HG02973 (cell line): ENCODE data around the gene CACNA1S.

Experiments
- ATAC-seq: cut with Tn5 transposase; IDR thresholded peaks from one replicate; pipeline ENCODE4 v1.9.1; 2021; ENCODE audit warnings: moderate library complexity; ENCODE audit not compliant: unreplicated experiment

The CACNA1S gene

GRCh38 chr1:201096041-201096461, 16.2 kb downstream of the CACNA1S start:
- no peak for ATAC-seq

GRCh38 chr1:201095581-201095980, 16.6 kb downstream of the CACNA1S start:
- no peak for ATAC-seq

GRCh38 chr1:201094832-201095231, 17.4 kb downstream of the CACNA1S start:
- no peak for ATAC-seq

GRCh38 chr1:201093962-201094361, 18.3 kb downstream of the CACNA1S start:
- ATAC-seq: no peak

GRCh38 chr1:201093561-201093960, 18.7 kb downstream of the CACNA1S start:
- no peak for ATAC-seq

- ATAC-seq: no peak
Observed at GRCh38 chr1:201092738-201093137, 19.5 kb downstream of the CACNA1S start.

- ATAC-seq: no peak
Observed at GRCh38 chr1:201091256-201091655, 21.0 kb downstream of the CACNA1S start.

GRCh38 chr1:201090541-201090940, 21.7 kb downstream of the CACNA1S start:
- no peak for ATAC-seq

- ATAC-seq: no peak
Observed at GRCh38 chr1:201089596-201089995, 22.6 kb downstream of the CACNA1S start.

- ATAC-seq: no peak
Observed at GRCh38 chr1:201088901-201089525, 23.2 kb downstream of the CACNA1S start.

- ATAC-seq: no peak
Observed at GRCh38 chr1:201088395-201088794, 23.8 kb downstream of the CACNA1S start.

- ATAC-seq: no peak
Observed at GRCh38 chr1:201085902-201086735, 26.1 kb downstream of the CACNA1S start.

GRCh38 chr1:201084295-201084694, 27.9 kb downstream of the CACNA1S start:
- no peak for ATAC-seq

GRCh38 chr1:201083741-201084140, 28.5 kb downstream of the CACNA1S start:
- no peak for ATAC-seq

GRCh38 chr1:201080135-201080534, 32.1 kb downstream of the CACNA1S start:
- ATAC-seq: no peak

GRCh38 chr1:201077736-201078135, 34.5 kb downstream of the CACNA1S start:
- ATAC-seq: no peak

GRCh38 chr1:201077116-201077515, 35.1 kb downstream of the CACNA1S start:
- no peak for ATAC-seq

- no peak for ATAC-seq
Observed at GRCh38 chr1:201076092-201076491, 36.1 kb downstream of the CACNA1S start.

- ATAC-seq: no peak
Observed at GRCh38 chr1:201074018-201074417, 38.2 kb downstream of the CACNA1S start.

GRCh38 chr1:201072922-201073321, 39.3 kb downstream of the CACNA1S start:
- no peak for ATAC-seq

- no peak for ATAC-seq
Observed at GRCh38 chr1:201072149-201072548, 40.1 kb downstream of the CACNA1S start.

- no peak for ATAC-seq
Observed at GRCh38 chr1:201069636-201070035, 42.6 kb downstream of the CACNA1S start.
